Fibroblast of lung (primary cell): ENCODE measurements around the gene PSMD13. TPM values are rescaled to one million over a fixed set of nuclear protein-coding genes. Genes with fewer than 3 reads are reported as not detected.

Source experiments
- DNase-seq, 2 donors: peaks; one replicate each; pipeline versions ENCODE4 v3.0.0 to v3.0.0-alpha.2; 2010; ENCODE audit warnings: low read depth in 2 of 2
- H2AFZ ChIP-seq: 2 replicates; pipeline ENCODE4 v1.5.1; 2012; ENCODE audit warnings: low read length, control low read depth, inconsistent platforms
- H3K27ac ChIP-seq: 2 replicates; pipeline ENCODE4 v1.5.1; 2011; ENCODE audit warnings: low read length, control low read depth; ENCODE audit not compliant: insufficient read depth
- H3K27me3 ChIP-seq: 2 replicates; pipeline ENCODE4 v1.5.1; 2011; ENCODE audit warnings: mild to moderate bottlenecking, low read length; ENCODE audit not compliant: control insufficient read depth, insufficient read depth
- H3K36me3 ChIP-seq: 2 replicates; pipeline ENCODE4 v1.5.1; 2011; ENCODE audit warnings: low read length; ENCODE audit not compliant: control insufficient read depth, insufficient read depth
- H3K4me1 ChIP-seq: 2 replicates; pipeline ENCODE4 v1.5.1; 2011; ENCODE audit warnings: low read length; ENCODE audit not compliant: control insufficient read depth, insufficient read depth; ENCODE audit errors: extremely low read depth
- H3K4me2 ChIP-seq: 2 replicates; pipeline ENCODE4 v1.5.1; 2011; ENCODE audit warnings: low read length, control low read depth; ENCODE audit not compliant: insufficient read depth; ENCODE audit errors: extremely low read depth
- H3K4me3 ChIP-seq, 4 experiments: fragments of 200-600 bp in 1 of 4; sonication (generic) in 1 of 4; replicated peaks in 1 of 4; 2 replicates each; pipeline ENCODE4 v1.5.1; 2011 to 2016; ENCODE audit warnings: low read length in 4 of 4, low read depth in 3 of 4, mild to moderate bottlenecking in 3 of 4, control low read depth in 2 of 4, inconsistent platforms in 1 of 4, mixed read lengths in 1 of 4; ENCODE audit not compliant: insufficient read depth in 1 of 4; ENCODE audit errors: control extremely low read depth in 1 of 4
- H3K79me2 ChIP-seq: 2 replicates; pipeline ENCODE4 v1.5.1; 2012; ENCODE audit warnings: mild to moderate bottlenecking, low read length, inconsistent platforms; ENCODE audit not compliant: control insufficient read depth, insufficient read depth
- H3K9ac ChIP-seq: 2 replicates; pipeline ENCODE4 v1.5.1; 2011; ENCODE audit warnings: mild to moderate bottlenecking, low read length, control low read depth; ENCODE audit not compliant: insufficient read depth
- H3K9me3 ChIP-seq: 2 replicates; pipeline ENCODE4 v1.5.1; 2012; ENCODE audit warnings: low read depth, low read length; ENCODE audit not compliant: control insufficient read depth, insufficient read depth
- H4K20me1 ChIP-seq: 2 replicates; pipeline ENCODE4 v1.5.1; 2011; ENCODE audit warnings: low read length; ENCODE audit not compliant: control insufficient read depth, insufficient read depth; ENCODE audit errors: extremely low read depth
- CTCF ChIP-seq, 2 donors: IDR thresholded peaks in 1 of 2; conservative IDR thresholded peaks in 1 of 2; 1 replicate in 1 of 2; 2 replicates in 1 of 2; pipeline ENCODE4 v1.5.1; 2011 to 2012; ENCODE audit warnings: low read length in 2 of 2, control low read depth in 1 of 2, inconsistent platforms in 1 of 2, low read depth in 1 of 2, mild to moderate bottlenecking in 1 of 2
- EZH2 ChIP-seq: IDR thresholded peaks from 2 replicates; pipeline ENCODE4 v1.5.1; 2012; ENCODE audit warnings: low read length, control low read depth, mild to moderate bottlenecking; ENCODE audit errors: missing control alignments
- polyA plus RNA-seq, 2 donors: library from polyadenylated mRNA; depleted of rRNA in 1 of 2; stranded (reverse) in 1 of 2; unstranded in 1 of 2; fragments of >200 nt; gene quantifications; 2 replicates each; pipeline ENCODE4 v1.2.1, GENCODE V29; 2011 to 2012; ENCODE audit warnings: missing spikeins in 1 of 2
- total RNA-seq: library from RNA; depleted of rRNA; stranded (reverse); fragments of >200 nt; gene quantifications from 2 replicates; pipeline ENCODE4 v1.2.1, GENCODE V29; 2014

Gene PSMD13
- total and polyA plus RNA-seq, 2 donors (not counting 1 experiment from before 2014, with no cell fraction given), result 106 to 147 TPM

- H3K27me3 ChIP-seq, result no peaks in the 10 kb centered on the region
- H3K27ac ChIP-seq, result no peak overlapping the region
- DNase-seq, result no peak
- peaks cover 36% of the 10 kb centered on the region for H3K36me3 ChIP-seq
- H2AFZ ChIP-seq, result no peak overlapping the region
- H3K79me2 ChIP-seq, result peaks cover 16% of the 10 kb centered on the region
- no peak overlapping the region for H3K4me2 ChIP-seq
- no peak overlapping the region for H3K9ac ChIP-seq
- no peak overlapping the region for H3K4me3 ChIP-seq
- no peaks in the 10 kb centered on the region for H4K20me1 ChIP-seq
- peaks cover 6% of the 10 kb centered on the region for H3K4me1 ChIP-seq
- TF ChIP-seq CTCF (conservative IDR thresholded peaks at IDR 0.05 in 1 of 2, IDR thresholded peaks at IDR 0.05 in 1 of 2; ENCODE audit: low read depth in 1 of 2, low read length in 2 of 2) (no peak), EZH2 (no peak)
- H3K9me3 ChIP-seq, result no peaks in the 10 kb centered on the region
These were observed 21.2 kb upstream of the PSMD13 start for GRCh38 chr11:215581-216037.

- H3K4me3 ChIP-seq, result no peak overlapping the region
- H3K9ac ChIP-seq, result no peak overlapping the region
- H4K20me1 ChIP-seq, result no peaks in the 10 kb centered on the region
- H3K27me3 ChIP-seq, result no peaks in the 10 kb centered on the region
- H3K79me2 ChIP-seq, result peaks cover 9% of the 10 kb centered on the region
- H3K9me3 ChIP-seq, result no peaks in the 10 kb centered on the region
- H3K36me3 ChIP-seq, result peaks cover 29% of the 10 kb centered on the region
- H3K4me1 ChIP-seq, result no peaks in the 10 kb centered on the region
- no peak overlapping the region for H3K4me2 ChIP-seq
- no peak for DNase-seq
- no peak for TF ChIP-seq CTCF (conservative IDR thresholded peaks at IDR 0.05 in 1 of 2, IDR thresholded peaks at IDR 0.05 in 1 of 2; ENCODE audit: low read depth in 1 of 2, low read length in 2 of 2)
- no peak for TF ChIP-seq EZH2
- no peak overlapping the region for H2AFZ ChIP-seq
- H3K27ac ChIP-seq, result no peak overlapping the region
These were observed 20.4 kb upstream of the PSMD13 start for GRCh38 chr11:216081-216974.

DNA sequence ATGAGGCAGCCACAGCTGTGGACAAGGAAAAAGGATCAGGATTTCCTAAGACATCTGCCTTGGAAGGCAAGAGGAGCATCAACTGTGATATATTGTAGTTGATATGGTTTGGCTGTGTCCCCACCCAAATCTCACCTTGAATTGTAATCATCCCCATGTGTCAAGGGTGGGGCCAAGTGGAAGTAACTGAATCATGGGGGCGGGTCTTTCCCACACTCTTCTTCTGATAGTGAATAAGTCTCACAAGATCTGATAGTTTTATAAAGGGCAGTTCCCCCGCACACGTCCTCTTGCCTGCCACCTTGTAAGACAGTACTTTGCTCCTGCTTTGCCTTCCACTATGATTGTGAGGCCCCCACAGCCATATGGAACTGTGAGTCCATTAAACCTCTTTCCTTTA, 19.1 kb upstream of the PSMD13 start:
- H3K9me3 ChIP-seq, result no peaks in the 10 kb centered on the region
- no peak overlapping the region for H3K9ac ChIP-seq
- no peak for DNase-seq
- no peaks in the 10 kb centered on the region for H3K27me3 ChIP-seq
- H3K4me2 ChIP-seq, result no peak overlapping the region
- no peak overlapping the region for H2AFZ ChIP-seq
- H3K79me2 ChIP-seq, result no peaks in the 10 kb centered on the region
- no peaks in the 10 kb centered on the region for H4K20me1 ChIP-seq
- peaks cover 3% of the 10 kb centered on the region for H3K4me1 ChIP-seq
- no peak overlapping the region for H3K27ac ChIP-seq
- TF ChIP-seq CTCF (conservative IDR thresholded peaks at IDR 0.05 in 1 of 2, IDR thresholded peaks at IDR 0.05 in 1 of 2; ENCODE audit: low read depth in 1 of 2, low read length in 2 of 2) (no peak), EZH2 (no peak)
- peaks cover 21% of the 10 kb centered on the region for H3K36me3 ChIP-seq
- H3K4me3 ChIP-seq, result no peak overlapping the region
